ENCODE results near the gene MT1A.

MT1A gene

GRCh38 chr16:56681939-56682702 lies 43.7 kb downstream of the MT1A start, which contains the start of gene MT1X:
Gene MT1X, plus strand, starts transcription at chr16:56682470. Its CDS starts 71 bp downstream, at chr16:56682541.
- peak; percentile 86 for DNase-seq (ENCODE audit: low spot score)

GRCh38 chr16:56682703-56683397 lies 44.4 kb downstream of the MT1A start:
- no peak for DNase-seq (ENCODE audit: low spot score)

GRCh38 chr16:56683424-56684172 lies 45.1 kb downstream of the MT1A start:
- DNase-seq (ENCODE audit: low spot score) = no peak

- DNase-seq (ENCODE audit: low spot score) = no peak
These were observed 45.9 kb downstream of the MT1A start for GRCh38 chr16:56684256-56684925.

GRCh38 chr16:56684926-56685590 lies 46.6 kb downstream of the MT1A start:
- no peak for DNase-seq (ENCODE audit: low spot score)

- no peak for DNase-seq (ENCODE audit: low spot score)
These were observed 48.3 kb downstream of the MT1A start for GRCh38 chr16:56686758-56687157.

GRCh38 chr16:56688762-56689161 lies 50.3 kb downstream of the MT1A start:
- no peak for DNase-seq (ENCODE audit: low spot score)

GRCh38 chr16:56689171-56689570 lies 50.7 kb downstream of the MT1A start:
- no peak for DNase-seq (ENCODE audit: low spot score)
